GM21528 (cell line): ENCODE results near the gene LYSMD3.

ENCODE experiments used
- ATAC-seq: cut with Tn5 transposase; IDR thresholded peaks from one replicate; pipeline ENCODE4 v1.9.1; 2021; ENCODE audit warnings: mild to moderate bottlenecking, moderate library complexity; ENCODE audit not compliant: unreplicated experiment, low FRiP score

Gene LYSMD3

DNA sequence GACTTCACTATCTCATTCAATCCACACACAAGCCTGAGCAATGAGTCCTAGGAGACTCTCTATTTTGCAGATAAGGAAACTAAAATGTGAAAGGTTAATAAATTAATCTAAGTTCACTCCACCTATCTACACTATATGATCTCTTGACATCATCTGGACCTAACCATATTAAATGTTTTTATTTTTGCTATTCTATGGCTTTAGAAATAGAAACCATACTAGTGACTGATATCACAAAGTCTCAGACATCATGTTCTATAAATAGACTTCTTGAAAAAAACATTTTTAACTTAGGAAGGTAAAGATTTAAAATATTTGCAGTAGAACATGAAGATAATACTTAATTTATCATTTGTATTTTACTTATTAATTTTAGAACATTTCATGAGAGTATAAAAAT is 19.8 kb upstream of the LYSMD3 start:
- ATAC-seq = no peak

DNA sequence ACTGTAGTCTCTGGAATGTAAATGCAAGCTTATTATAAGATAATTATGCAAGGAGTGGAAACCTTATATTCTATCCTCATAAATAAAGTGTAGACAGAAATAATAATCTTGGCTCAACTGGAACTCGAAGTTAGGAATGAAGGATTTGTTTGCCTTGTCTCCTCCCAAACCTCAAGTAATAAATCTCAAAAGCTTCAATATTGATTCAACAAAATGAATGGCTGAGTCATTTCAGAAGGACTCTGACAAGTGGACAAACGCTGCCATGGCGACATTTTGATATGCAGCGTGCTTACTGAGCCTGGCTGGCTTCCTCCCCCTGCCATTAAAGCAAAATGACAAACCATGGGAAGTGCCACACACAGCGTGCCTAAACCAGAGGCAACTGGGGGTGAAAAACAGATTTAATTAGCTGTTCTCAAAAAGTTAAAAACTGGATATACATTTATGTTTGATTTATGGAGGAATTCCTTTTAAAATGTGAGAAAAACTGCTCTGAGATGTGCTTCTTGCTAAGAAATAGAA is 18.7 kb upstream of the LYSMD3 start:
- ATAC-seq = no peak

DNA sequence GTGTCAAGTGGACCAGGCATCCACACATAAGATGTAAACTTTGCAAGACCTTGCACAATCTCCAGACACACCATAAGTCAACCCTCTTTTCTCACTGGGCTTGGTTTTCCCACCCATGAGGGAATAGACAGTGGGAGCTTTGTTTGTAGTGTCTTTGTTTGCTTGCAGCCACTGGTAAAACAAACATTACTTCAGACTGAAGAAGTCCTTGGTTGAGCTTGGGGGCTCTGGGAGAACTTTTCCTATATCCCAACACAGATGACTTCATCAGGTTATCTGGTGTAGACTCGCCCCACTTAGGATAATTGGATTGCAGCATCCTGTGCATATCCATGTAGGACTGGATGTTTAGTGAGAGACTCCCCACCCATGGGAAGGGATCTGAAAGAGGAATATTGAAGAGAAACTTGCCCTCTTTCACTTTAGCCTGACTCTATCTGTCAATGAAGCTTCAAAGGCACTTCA is 17.7 kb upstream of the LYSMD3 start:
- no peak for ATAC-seq

DNA sequence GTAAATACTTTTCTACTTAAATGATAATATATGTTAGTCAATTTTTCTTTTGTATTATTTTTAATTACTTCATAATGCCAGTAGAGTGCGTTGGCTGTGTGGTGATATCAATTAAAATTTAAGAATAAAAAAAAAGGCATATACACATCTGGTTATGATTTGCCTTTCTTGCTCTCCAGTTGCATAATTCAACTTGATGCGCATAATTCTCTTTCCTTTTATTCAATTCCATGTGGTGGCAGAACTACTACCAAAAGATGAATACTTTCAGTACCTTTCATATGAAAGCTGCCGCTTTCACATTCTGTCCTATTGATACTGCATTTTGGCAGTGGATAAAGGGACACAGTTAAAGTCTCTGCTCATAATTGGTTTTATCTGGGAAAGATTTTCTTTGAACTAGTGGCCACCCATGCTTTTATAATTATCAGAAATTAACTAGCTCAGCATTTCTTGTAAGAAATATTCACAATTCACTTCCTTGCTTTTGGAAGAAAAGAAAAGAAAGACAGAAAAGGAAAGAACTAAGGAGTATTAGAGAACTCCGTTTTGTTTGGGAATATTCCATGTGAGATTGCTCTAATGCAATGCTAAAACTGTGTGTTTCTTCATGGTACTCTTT is 16.9 kb upstream of the LYSMD3 start:
- ATAC-seq = no peak

DNA sequence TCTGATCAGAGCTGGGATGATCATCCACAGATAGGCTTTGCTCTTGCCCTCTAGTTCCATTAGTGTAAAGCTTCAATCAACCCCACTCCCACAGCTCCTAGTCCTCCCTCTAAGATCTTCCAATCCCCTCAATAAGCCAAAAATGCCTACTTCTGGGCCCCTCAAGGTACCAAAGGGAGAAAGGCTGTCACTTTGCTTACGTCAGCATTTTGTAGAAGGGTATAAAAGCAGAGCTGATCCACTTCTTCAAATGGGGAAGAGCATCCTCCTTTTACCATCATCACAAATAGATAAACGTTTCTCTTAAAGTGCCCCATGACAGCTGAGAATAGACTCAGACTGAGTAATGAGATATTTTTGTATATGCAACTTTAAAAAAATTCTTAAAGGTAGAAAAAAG is 16.1 kb upstream of the LYSMD3 start:
- ATAC-seq = no peak

DNA sequence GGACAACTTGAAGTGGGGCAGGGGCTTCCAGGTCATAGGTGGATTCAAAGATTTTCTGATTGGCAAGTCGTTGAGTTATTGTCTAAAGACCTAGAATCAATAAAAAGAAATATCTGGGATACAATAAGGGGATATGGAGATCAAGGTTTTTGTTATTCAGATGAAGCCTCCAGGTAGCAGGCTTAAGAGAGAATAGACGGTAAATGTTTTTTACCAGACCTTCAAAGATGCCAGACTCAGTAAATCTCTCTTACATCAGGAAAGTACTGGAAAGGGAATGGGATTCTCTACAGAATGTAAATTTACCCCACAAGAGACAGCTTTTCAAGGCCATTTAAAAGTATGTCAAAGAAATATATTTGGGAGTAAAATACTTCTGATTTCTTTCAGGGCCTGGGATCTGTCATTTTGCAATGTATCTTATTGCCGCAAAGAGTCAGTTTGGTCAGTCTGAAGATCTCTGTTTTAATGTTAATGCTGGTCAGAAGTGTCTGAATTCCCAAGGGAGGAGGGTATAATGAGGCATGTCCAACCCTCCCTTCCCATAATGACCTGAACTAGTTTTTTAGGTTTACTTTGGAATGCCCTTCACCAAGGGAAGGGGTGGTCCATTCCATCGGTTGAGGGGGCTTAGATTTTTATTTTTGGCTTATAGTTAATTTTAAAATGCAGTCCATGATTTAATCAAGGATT is 13.6 kb upstream of the LYSMD3 start:
- ATAC-seq = no peak

DNA sequence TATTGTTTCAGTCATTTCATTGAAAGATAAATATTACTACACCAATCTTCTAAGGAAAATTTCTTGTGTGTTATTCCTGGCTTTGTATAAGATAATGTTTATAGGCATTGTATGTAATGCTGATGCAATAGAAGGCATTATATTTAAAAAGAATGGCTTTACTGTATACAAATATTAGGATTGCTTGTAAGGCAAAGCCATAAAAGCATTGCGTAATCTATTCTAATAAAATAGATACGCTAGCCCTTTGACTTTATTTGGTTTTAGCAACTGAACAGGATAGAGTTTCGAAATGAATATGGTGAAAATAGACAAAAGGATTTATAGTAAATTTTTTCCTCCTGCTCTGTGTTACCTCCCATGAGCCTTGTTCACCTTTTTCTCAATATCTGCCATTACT is 5.5 kb upstream of the LYSMD3 start:
- ATAC-seq = no peak

DNA sequence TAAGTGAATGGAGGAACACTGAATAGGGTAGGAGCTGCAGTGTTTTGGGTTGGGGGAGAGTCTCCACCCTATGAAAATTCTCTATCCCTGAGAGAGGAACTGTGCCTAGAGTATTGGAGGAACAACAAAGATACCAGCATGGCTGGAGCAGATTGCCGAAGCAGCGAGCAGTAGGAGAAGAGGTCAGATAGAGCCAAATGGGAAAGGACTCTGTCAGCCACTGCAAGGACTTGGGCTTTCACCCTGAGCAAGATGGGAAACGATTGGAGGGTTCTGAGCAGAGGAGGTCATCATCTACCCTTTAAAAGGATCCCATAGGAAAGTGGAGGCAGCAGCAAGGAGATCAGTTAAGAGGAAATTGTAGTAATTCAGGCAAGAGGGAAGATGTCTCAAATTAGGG is 4.4 kb upstream of the LYSMD3 start:
- no peak for ATAC-seq

DNA sequence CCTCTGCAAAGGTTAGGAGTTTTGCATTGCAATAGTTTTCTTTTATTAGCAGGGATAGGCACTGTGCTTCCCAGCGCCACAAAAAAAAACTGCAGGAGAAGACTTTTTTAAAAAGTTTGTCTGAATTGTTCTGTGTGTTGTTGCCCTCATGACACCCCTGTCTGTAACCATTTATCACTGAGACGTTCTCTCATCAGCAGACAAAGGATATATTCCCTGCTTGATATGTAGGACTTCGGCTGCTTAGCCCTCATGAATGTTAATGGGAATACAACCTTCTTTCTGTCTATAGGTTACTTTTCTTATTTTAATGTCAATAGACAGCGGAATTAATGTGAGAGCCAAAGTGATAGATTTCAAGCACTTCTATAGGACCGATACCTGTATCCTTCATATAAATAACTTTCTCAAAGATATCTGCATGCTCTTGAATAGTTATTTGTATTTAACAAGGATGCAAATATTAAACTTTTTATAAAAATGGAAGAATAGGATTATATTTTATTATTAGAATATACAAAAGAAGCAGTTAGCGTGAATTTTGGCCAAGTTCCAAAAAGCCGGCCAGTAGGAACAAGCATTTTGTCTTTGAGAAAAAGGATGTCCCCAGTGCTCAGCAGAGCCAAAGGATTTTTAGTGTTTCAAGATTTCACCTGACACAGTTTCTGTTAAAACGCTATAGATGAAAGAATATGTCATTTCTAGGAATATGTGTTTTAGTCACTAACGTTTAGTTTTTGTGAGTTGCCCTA is 1.5 kb upstream of the LYSMD3 start:
- ATAC-seq = no peak

DNA sequence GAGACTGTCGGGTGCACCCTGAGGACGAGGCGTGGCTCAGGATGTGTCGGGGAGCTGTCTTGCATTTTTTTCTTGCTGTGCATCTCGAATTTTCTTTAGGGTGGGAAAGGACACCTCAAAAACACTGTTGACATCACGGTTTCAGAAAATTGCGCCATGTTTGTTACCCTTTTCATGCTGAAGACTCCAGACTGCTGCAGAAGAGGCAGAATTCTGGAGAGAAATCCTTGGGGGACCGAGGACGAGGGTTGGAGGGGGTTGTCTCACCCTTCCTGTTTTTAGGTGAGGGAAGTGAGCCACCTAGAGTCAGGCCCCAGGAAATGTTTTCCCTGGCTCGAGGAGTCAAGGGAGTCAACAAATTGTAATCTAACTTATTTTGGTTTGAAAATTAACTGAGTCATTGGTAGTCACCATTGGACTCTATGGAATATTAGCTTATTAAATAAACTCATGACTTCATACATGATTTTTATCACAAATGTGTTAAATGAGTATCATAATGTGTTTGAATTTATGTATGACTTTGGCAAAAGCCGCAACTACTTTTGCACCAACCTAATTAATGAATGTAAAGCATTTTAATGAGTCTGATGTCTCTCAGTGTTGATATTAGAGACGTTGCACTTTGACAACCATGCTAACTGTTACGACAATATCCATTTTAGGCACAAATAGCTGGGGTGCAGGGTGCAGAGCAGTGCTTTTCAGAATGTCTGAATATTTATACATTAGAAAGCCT is 724 bp upstream of the LYSMD3 start:
- ATAC-seq = peak; percentile 59

DNA sequence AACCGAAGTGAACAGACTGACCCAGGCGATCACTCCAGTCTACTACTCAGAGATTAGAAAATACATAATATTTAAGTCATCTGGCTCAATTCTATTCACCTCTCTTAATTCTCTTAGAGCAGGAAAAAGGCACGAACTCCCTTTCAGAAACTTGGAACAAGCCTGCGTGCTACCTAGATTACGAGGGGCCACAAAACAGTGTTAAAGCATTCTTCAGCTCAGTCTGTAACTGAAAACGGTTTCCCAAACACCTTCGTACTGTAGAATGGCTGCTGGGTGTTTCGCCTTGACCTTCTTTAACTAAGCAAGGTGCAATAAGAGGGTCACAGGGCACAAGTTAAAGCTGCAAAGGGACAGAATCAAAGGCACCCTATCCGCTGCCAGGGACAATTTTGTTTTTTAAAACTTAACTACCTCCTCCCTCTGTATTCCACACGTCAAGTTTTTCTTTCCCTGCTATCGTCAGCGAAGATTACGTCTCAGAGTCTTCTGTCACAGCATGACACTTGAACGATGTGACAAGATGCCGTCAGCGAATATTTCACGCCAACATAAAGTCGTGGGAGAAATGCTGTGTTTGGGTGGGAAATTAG is 687 bp downstream of the LYSMD3 start:
- peak; percentile 6 for ATAC-seq

DNA sequence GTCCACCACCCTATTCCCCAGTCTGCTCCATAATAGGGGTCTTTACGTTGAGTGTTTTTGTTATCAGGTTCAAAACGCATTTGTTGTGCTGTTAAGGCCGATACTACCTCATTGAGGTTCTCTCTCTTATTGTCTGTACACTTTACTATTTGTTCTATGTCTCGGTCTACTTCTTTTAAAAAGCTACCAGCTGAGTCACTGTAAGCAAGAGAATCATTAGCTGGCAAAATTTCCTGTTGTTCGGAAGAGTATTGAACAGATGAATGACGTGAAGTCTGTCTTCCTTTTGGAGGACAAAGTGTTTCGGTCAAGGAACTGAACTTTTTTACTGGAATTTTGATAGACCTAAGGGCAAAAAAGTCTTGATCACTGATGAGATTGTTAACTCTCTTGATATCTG is 10.3 kb downstream of the LYSMD3 start:
- no peak for ATAC-seq

DNA sequence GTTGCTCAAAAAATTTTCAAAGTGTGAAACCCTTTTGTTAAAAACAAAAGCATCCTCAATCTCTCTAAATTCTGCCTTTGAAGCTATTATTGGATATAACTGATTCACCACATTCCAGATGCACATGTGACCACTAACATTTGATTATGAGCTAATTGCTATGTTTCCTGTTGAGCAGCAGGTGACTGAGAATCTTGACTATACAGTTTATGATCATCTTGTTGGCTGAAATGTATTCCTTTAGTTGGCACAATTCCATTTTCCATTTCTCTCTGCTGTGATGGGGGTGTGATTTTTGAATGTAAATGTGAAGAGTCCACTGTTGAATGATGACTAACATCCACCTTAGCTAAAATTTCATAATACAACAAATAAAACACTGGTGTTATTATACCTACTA is 10.7 kb downstream of the LYSMD3 start:
- no peak for ATAC-seq

DNA sequence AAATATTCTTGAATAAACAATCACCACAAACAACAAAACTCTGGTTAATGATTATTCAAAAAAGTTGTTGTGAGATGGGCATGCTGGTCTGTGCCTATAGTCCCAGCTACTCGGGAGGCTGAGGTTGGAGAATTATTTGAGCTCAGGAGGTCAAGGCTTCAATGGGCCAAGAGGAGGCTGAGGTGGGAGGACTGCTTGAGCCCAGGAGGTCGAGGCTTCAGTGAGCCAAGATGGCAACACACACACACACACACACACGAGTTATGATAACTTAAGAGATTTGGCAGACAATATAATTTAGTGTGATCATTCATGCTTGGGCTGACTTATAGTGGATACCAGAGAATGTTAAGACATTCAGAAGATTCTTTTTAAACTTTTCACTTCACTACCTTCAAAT is 14.9 kb downstream of the LYSMD3 start:
- no peak for ATAC-seq

DNA sequence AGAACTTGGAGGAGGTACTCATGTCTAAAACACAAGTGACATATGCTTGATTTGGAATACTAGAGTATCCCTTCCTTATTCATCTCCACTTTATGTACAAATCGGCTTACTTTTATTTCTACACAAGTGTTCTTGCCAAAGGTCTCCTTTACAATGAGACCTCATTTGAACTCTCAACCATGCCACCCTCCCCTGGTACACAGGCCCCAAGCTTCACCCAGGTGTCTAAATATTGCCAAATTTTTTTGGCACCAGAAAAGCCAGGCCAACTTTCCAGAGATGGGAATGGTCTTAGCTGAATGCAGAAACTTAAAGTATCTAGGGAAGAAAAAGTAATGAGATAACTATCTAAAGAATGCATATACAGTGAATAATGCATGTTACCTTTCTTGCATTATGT is 18.9 kb downstream of the LYSMD3 start:
- no peak for ATAC-seq

DNA sequence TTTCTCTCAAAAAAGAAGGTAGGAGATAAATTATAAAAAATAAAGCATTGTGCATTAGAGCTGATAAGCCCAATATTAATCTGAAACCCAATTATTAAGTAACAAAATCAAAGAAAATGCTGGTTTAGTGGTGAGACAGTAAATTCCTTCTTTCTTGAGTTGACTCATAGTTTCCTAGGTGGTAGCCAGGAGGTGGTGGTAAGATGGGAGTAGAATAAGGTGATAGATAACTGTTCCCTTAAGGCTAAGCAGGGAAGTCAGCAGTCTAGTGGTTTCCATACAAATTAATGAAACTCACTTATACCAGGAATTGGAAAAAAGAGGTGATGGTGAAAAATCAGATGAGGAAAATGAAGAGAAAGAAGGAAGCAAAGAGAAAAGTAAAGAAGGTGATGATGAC is 23.2 kb downstream of the LYSMD3 start:
- no peak for ATAC-seq

DNA sequence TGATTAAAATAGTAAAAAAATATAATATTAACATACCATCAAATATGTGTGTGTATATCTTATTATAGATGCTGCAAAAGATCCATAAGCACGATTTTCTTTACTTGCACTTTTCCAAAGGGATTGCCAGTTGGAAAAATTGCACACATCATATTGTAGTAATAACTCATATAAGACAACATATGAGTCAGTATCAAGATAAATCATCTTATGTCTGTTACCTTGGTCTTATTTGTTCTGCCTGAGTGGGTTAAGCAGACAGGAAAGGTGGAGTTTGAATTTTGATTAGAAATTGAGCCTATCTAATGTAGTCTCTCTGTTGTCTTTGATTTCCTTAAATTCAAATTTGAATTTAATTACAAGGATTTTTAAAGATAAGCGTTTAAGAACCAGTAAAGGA is 24.6 kb downstream of the LYSMD3 start:
- ATAC-seq = no peak

DNA sequence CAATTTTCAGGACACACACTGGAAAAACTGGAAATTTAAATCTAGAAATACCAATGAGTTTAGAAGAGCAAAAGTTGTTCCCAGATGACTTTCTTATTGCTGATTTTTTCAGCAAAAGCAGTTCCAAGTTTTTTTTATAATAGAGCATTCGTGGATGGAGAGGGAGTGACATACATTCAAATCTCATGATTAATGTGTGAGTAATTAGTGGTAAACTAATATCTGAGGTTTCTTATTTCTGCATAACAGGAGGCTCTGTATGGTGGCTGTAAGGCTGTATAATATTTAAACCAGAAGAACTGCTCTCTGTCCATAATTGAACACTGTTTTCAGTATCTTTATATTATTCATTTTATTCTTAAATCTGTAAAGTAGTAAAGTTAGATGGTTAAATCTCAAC is 25.8 kb downstream of the LYSMD3 start:
- no peak for ATAC-seq

DNA sequence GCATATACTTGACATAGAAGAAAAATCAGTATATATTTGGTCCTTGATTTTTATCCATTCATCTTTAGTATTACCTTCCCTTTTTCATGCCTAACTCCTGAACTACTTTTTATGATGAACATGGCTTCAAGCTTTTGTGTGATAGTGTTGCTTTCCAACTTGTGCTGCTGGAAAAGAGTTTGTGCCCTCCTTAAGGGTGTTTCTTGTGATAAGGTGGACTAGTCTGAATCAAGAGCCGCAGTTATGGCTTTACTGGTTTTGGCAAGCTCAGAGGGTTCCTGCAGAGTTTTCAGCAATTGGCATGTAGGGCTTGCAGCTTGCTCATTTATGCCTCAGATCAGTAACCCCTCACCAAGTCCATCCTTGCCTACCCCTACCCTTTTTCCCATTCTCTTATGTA is 34.2 kb downstream of the LYSMD3 start:
- ATAC-seq = no peak

DNA sequence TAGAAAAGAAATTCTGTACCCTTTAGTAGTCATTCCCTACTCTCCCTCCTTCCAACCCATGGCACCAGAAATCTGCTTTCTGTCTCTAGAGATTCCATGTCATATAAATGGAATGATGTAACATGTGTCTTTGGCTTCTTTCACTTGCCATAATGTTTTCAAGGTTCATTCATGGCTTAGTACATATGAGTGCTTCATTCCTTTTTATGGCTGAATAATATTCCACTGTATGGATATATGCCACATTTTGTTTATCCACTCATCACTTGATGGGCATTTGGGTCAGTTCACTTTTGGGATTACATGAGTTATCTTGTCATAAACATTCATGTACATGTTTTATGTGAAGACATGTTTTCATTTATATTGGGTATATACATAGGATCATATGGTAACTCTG is 35.3 kb downstream of the LYSMD3 start:
- no peak for ATAC-seq

DNA sequence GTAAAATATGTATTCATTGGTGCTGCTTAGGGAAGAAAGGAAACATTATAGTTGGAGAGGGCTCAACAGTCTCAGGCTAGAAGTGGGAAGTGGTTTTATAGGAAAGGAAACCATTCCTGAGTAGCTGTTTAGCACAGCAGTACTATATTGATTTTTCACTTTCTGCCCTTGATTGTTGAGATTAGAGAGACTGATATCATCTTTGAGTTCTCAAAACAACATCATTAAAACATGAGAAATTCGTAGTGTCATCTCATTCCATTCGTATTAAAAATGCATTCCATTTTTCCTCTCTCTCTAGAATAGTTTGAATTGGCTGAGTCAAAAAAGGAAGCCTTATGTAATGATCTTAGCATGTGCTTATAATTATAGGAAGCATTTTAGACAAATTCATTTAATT is 40.6 kb downstream of the LYSMD3 start:
- ATAC-seq = no peak
